ENCODE results near the gene CD300LB.
A peak's percentile ranks its signal among the peaks of the same experiment; 100 is the strongest.

CD300LB gene

DNA sequence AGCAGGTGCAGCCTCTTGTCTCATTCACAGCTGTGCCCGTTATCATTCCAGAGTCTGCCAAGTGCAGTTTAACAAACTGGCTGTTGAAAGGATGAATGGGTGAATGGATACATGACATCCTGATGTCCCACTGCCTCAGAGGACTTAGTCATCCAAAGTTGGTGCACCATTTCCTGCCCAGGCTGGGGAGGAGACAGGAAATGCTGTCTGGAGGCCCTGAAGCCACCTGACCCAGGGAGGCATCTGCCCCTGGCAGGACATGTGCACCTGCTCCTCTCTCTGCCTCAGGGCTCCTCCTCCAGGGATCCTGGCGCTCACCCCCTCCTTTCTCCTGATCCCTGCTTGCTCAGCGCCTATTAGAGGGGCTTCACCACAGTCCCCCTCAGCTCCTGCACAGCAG lies 16.5 kb upstream of the CD300LB start:
- DNase-seq: no peak

DNA sequence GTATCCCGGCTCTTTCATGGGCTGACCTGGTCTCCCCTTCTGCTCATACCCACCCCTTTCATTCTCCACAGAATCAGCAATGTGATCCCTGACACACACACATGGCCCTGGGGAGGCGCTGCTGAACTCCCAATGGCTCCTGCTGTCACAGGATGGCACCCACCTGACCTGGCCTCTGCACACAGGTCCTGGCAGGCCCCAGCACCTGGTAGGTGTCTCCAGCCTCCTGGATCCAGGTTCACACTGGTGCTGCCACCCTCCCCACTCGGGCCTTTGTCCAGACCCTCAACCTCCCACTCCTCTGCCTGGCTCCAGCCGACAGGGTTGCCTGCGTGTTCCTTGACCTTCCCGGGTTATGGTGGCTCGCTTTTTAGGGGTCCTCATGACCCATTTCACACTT lies 16.0 kb upstream of the CD300LB start:
- DNase-seq: no peak

DNA sequence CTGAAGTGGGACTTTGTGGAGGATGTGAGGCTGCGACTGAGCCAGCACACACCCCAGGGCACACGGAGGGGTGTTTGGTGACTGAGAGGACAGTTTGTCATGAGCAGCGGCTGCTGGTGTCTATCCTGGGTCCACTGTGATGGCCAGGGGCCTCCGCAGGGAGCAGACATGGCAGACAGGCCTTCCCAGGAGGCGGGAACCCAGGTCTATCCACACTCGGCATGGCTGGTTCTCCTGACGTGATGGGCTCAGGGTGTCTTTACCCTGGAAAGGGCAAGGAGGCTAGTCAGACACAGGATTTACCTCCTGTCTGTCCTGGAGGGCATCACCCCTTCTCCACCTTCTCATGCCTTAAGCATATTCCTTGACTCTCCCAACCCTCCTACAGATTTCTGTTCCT lies 15.3 kb upstream of the CD300LB start:
- no peak for DNase-seq

DNA sequence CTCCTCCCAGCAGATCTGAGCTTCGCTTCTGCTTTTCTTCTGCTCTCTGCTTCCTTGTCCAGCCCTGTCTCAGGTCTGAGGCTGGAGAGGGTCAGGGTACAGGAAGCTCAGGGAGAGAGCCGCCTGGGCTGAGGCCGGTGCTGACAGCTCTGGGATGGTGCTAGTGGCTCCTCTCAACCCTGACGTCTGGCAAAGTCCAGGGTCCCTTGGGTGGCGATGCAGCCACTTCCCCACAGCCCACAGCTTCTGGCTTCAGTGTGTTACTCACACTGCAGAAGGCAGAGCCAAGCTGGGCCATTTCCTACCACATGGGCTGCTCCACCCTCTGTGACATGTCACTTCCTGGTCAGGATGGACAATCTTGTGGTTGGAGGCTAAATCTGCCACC lies 14.6 kb upstream of the CD300LB start, which contains the start of gene CD300C:
CD300C (minus strand) TSS at position 273 of the 388 bp plus-strand sequence. CDS start 333 bp downstream, outside the sequence.
- peak; percentile 10 to 75 for DNase-seq

DNA sequence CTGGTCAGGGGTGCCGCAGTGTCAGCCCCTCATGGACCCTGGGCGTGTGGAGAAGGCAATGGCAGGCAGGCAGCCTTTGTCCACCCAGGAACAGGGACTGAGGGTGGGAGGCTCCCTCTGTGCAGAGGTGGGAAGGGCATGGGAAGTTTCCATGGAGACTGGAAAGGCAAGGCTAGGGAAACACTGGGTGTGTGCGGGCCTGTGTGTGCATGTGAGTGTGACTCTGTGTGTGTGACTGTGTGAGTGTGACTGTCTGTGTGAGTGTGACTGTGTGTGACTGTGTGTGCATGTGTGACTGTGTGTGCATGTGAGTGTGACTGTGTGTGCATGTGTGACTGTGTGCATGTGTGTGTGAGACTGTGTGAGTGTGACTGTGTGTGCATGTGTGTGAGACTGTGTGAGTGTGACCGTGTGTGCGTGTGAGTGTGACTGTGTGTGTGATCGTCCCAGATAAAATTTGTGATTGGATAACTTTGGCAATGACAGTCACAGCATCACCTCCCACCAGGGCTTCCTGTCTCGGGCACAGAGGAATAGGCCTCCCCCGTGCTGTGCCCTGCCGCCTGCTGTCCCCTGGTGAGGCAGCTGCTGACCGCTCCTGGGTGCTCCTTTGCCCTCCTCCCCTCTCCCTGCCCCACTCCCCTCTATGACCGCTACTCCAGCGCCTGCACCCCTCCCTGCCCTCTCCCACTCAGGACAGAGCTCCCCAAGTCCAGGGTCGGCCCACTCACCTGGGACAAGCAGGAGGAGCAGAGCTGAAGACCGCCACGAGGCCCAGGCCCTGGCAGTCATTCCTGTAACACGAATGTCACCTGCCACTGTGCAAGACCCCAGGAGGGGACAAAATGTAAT lies 13.9 kb upstream of the CD300LB start:
- DNase-seq: no peak

DNA sequence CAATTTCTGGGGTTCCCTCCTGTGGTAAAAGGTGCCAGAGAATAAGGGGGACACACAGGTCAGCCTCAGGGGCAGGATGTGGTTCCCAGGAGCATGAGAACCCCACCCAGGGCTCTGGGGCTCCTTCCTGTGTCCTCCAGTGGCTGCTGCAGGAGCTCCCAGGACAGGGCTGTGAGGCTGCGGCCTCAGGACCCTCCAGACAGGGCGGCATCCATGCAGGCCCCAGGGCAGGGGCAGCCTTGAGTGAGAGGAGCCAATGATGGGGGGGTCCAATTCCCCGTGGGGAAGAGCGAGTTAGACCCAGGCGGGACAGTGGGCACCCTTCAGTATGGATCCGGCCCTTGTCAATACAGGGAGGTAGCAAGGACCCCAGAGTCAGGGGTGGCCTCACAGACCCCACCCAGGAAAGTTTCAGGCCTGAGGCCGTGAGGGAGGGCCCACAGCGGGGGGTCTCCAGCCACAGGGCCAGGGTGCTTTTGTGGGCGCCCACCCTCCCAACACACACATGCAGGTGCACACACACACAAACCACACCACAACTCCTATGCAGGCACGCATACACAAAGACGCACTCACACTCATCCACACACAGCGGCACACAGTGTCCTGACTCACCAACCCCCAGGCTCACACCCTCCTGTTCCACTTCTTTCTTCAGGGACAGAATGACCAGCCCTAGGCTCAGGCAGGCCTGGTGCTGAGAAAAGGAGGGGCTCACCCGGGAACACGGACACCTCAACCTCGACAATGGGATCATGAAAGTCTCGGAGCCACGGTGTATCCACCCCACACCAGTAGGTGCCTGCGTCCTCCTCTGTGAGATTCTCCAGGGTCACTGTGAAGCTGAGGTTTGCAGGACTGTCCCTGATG lies 12.9 kb upstream of the CD300LB start:
- DNase-seq: no peak

DNA sequence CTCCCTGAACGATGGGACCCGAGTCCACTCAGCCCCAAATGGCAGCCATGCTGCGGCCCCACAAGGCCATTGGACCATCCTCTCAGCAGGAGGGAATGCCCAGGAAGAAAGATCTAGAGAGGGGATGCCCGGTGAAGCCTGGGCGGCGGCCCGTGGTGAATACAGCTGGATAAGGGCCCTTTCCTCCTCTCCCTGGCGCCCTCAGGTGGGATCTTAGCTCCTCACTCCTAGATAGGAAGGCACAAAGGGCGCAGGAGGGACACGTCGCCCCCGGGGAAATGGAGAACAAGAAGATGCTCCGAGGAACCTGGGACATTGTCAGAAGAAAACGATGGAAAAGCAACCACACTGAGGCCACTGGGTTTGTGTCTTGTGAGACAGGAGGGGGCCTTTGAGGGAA lies 12.1 kb upstream of the CD300LB start:
- DNase-seq: no peak

DNA sequence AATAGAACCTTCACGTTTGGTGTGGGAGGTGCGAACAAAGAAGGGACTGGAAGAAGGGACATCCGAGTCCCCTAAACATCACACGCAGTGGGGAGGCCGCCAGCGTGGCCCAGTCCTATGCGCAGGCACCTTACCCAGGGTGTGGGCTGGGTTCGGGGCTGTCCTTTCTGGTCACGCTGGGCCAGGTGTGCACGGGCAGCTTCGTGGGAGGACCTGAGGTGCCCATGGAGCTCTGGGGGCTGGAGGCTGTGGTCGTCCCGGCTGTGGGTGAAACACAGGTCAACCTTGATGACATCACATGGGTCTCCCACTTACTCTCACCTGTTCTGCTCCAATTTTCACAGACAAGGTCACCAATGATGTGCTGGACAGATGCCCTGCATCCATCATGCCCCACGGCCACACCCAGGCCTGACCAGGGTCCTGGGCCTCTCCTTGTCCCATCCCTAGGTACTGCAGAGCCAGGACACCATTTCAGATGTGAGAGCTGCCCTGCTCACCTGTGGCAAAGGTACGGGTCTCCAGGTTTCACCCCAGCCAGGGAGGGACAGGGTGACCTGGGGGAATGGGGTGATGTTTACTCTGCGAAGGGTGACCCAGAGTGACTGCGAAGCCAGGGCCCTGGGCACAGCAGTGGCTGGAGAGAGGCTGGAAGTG lies 11.6 kb upstream of the CD300LB start:
- no peak for DNase-seq

DNA sequence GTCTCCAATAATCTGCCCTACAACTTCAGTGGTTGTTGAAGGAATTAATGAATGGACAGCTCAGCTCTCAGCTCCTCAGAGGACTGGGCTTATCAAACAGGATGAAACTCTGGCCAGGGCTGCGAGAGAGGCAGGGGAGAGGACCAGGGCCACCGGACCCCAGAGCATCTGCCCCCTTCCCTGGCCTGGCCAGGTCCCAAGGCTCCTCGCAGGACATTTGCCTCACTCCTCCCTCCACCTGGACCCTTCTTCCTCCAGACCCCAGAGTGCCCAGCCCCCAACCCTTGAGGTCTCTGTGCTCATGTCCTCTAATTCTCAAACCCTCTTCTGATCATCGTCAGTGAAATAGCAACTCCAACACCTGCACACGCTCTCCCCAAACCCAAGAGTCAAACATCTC lies 10.9 kb upstream of the CD300LB start:
- no peak for DNase-seq

DNA sequence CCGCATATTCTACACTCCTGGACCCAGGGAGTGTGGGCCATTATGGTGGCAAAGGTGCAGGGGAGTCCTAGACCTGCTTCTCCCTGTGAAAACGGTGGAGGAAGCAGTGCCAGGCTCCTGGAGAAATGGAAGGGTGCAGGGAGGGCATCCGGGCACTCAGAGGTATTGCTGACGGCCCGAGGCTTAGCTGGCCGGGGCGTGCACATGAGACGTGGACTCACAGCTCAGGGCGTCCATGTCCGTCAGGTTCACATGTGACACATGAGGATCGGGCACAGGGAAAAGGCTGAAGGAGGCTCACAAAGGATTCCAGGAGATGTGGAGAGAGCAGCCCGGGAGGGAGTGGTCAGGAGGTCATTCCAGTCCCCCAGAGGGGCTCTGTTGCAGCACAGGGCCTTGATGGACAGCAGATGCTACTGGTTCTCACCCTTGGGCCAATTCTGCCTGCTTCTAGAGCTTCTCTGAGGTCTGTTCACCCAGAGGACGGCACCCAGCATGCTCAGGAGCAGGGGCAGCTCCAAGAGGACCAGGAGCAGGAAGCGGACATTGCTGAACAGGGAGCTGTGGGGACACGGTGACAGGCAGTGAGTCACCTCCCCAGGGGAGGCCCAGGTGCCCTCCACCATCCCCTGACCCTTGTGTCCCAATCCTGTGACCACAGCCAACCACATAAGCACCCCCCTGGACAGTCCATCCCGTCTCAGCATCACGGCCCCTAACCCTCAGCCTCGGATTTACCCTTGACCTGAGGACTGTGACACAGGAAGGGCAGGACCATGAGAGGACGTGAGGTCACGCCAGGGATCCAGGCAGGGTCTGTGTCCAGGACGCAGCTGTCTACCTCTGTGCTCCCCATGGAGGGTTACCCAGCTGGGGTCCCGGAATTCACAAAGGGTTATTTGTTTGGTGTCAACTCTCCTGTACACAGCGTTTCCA lies 10.2 kb upstream of the CD300LB start:
- no peak for DNase-seq

DNA sequence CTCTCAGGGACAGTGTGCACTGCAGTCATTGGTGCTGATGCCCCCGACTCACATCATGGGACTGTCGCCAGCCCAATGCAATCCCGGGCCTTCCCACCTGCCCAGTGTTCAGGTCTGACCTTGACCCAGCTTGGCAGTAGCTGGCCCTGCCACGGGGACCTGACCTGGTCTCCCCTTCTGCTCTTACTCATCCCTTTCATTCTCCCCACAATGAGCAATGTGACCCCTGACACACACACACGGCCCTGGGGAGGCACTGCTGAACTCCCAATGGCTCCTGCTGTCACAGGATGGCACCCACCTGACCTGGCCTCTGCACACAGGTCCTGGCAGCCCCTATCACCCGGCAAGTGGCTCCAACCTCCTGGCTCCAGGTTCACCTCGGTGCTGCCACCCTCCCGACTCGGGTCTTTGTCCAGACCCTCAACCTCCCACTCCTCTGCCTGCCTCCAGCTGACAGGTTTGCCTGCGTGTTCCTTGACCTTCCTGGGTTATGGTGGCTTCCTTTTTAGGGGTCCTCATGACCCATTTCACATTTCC lies 8.1 kb upstream of the CD300LB start:
- no peak for DNase-seq

DNA sequence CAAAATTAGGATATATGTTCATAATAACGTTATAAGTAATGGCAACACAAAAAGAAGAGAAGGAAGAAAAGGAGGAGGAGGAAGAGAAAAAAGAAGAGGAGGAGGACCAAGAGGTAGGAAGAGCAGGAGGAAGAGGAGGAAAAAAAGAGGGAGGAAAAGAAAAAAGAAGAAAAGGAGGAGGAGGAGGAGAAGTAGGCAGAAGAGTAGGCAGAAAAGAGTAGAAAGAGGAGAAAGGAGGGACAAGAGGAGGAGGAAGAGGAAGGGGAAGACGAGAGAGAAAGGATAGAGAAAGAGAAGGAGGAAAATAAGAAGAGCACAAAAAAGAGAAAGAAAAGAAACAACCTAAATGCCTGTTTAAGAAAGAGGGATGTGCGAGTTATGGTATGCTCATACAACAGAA lies 5.6 kb upstream of the CD300LB start:
- no peak for DNase-seq

DNA sequence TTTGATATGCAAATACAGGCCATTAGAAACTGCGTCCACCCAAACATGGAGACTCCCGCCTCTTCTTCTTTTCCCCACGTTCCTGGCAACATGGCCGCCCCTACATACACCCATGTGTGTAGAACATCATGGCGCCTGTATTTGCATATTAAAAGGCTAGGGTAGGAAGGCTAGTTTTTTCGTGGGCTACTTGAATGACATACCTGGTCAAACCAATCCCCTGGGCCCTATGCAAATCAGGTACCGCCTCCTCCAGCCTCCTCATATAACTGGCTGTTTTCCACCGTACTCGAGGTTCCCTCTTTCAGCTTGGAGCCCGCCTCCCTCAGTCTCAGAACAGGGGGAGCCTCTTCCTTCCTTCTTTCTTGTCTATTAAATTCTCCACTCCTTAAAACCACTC lies 840 bp upstream of the CD300LB start:
- peak; percentile 49 to 84 for DNase-seq

DNA sequence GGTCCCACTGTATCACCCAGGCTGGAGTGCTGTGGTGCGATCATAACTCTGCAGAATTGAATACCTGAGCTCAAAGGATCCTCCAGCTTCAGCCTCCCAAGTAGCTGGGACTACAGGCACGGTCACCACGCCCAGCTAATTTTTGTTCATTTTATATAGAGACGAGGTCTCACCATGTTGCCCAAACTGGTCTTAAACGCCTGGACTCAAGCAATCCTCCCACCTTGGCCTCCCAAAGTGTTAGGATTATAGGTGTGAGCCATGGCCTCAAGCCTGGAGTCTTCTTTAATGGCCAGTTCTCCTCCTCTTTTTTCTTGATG lies 484 bp downstream of the CD300LB start:
- DNase-seq: no peak

DNA sequence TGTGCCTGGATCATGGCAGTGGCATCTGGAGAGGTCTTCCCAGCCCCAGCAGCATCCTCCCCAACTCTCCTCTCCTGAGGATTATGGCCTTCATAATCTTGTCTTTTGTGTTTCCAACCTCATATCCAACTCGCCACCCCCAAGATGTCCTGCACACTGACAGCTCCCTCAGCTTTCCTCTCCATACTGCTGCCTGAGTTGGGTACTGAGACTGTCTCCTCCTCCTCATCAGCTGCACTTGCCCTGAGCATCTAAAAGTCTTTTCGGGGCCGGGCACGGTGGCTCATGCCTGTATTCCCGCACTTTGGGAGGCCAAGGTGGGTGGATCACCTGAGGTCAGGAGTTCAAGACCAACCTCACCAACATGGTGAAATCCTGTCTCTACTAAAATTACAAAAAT lies 2.0 kb downstream of the CD300LB start:
- DNase-seq: no peak

DNA sequence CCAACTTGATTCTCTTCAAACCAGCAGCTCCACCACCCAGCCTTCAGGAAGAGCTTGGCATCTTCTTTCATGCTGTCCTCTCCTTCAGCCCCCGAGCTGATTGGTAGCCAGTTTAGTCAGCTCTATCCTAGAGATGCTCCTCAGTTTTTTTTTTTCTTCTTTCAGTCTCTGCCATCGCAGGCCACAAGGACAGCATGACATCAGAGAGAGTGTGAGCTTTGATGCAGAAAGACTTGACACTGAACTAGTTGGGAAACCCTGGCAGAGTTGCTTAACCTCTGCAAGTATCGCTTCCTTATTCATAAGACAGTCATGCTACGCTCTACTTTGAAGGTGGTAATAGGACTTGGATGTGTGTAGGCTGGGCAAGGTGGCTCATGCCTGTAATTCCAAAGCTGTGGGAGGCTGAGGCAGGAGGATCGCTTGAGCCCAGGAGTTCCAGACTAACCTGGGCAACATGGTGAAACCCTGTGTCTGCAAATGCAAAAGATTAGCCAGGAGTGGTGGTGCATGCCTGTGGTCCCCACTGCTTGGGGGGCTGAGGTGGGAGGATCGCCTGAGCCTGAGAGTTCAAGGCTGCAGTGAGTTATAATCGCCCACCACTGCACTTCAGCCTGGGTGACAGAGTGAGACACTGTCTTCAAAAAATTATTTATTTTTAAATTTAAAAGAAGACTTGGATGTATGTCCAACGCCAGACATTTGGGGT lies 2.6 kb downstream of the CD300LB start:
- DNase-seq: peak; percentile 25 to 77

DNA sequence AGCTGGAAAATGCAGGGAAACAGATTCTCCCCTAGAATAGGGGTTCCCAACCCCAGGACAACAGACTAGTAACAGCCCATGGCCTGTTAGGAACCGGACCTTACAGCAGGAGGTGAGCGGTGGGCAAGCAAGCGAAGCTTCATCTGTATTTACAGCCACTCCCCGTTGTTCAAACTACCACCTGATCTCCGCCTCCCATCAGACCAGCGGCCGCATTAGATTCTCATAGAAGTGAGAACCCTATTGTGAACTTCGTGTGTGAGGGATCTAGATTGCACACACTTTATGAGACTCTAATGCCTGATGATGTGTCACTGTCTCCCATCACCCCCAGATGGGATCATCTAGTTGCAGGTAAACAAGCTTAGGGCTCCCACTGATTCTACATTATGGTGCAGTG lies 3.5 kb downstream of the CD300LB start:
- peak in 1 of 2 donors; percentile 9 for DNase-seq

DNA sequence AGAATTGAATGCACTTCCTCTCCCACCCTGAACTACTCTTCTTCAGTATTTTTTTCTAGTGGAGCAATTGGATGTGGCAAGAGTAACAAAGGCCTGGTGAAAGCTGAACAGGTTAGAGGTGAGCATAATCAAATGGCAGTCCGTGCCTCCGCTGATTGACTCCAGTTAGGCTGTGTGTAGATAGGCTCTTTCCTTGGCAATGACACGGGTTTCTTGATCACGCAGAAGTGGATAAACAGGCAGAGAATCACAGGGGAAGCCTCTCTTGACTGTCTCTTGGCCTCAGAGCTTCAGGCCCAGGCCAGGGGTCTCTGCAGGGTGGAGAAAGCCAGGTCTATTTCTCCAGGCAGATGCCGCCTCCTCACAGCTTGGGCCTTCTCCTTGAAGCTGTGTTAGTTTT lies 4.2 kb downstream of the CD300LB start:
- DNase-seq: peak in 1 of 2 donors; percentile 10

DNA sequence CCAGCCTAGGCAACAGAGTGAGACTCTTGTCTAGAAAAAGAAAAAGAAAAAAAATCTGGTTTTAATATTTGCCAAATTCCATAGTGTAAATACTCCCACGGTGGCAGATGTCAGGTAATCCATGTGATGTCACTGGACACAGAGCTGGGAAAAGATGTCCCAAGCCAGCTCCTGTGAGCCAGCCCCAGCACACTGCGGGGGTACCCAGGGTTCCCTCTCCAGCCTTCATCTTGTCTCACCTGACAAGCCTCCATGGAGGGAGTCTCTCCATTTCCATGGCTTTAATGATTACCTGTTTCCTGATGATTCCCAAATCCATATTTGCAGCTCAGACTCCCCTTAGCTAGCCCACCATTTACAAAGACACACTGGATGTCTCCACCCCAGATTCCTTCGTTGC lies 4.6 kb downstream of the CD300LB start:
- no peak for DNase-seq

DNA sequence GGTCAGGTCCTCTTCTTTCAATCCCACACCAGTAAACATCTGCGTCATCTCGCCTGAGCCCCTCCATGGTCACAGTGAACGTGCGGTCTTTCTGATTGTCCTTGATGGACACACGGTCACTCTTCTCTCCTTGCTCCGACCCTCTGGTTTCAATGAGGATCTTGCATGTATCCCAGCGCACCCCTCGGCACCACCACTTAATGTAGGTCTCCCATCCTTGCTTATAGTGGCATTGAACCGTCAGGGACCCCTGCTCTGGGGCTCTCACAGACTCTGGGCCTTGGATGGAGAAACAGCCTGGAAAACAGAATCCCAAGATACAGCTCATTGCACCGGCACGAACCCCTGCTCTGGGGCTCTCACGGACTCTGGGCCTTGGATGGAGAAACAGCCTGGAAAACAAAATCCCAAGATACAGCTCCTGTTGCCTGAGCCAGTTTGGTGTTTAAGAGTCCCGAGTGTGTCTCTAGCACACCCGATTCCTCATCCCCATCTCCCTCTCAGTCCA lies 5.4 kb downstream of the CD300LB start:
- DNase-seq: no peak

DNA sequence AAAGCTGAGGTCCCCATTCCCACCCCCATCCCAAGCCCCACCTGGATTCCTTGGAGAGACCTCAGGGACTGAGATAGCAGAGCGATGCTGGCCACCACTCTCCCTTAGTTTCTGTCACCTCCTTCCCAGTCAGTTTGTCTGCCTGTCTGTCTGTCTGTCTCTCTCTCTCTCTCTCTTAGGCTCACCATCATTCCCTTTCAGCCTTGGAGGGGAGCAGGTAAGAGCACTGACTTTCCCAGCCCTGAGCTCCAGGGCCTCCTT lies 5.9 kb downstream of the CD300LB start:
- no peak for DNase-seq
